Activated T-cell treated with anti-CD3 and anti-CD28 coated beads, Interleukin-2, amount 50 U/mL, for 1 hour (primary cell): Measurements from ENCODE around the gene P3H3.
"Not testable (repeated sequence)": the region's sequence is repeated elsewhere in the genome, so short reads cannot be mapped to it uniquely, and the experiment has no call there.

Source experiments
- DNase-seq: peaks from one replicate; pipeline ENCODE4 v3.0.0-alpha.2; 2020

P3H3 gene

GRCh38 chr12:6869049-6870021 is 41.1 kb downstream of the P3H3 start:
- peak; percentile 87 for DNase-seq

- DNase-seq = not testable (repeated sequence)
Observed at GRCh38 chr12:6870304-6870703, 42.1 kb downstream of the P3H3 start.

- peak; percentile 43 for DNase-seq
Observed at GRCh38 chr12:6871052-6871957, 43.1 kb downstream of the P3H3 start.

GRCh38 chr12:6872073-6873048 is 44.2 kb downstream of the P3H3 start:
- DNase-seq = peak; percentile 91

GRCh38 chr12:6873094-6874014 is 45.1 kb downstream of the P3H3 start, which contains the start of gene SPSB2:
TSS of gene SPSB2 (minus strand) at chr12:6873303. CDS start at chr12:6872901, 402 bp downstream.
- DNase-seq = peak; percentile 99

GRCh38 chr12:6874015-6874368 is 45.8 kb downstream of the P3H3 start:
- DNase-seq = not testable (repeated sequence)

GRCh38 chr12:6879824-6880223 is 51.6 kb downstream of the P3H3 start:
- DNase-seq = not testable (repeated sequence)

GRCh38 chr12:6883252-6883651 is 55.0 kb downstream of the P3H3 start:
- no peak for DNase-seq

GRCh38 chr12:6883683-6884082 is 55.5 kb downstream of the P3H3 start:
- no peak for DNase-seq

GRCh38 chr12:6884539-6884938 is 56.3 kb downstream of the P3H3 start:
- no peak for DNase-seq

GRCh38 chr12:6886206-6886999 is 58.2 kb downstream of the P3H3 start:
- not testable (repeated sequence) for DNase-seq

GRCh38 chr12:6887460-6887859 is 59.3 kb downstream of the P3H3 start:
- no peak for DNase-seq

- no peak for DNase-seq
Observed at GRCh38 chr12:6888360-6888759, 60.2 kb downstream of the P3H3 start.

- DNase-seq = not testable (repeated sequence)
Observed at GRCh38 chr12:6888794-6889193, 60.6 kb downstream of the P3H3 start.
